Chondrocyte (in vitro differentiated cells): ENCODE measurements around the gene OGG1. TPM values are rescaled to one million over a fixed set of nuclear protein-coding genes. Genes with fewer than 3 reads are reported as not detected.

Source experiments
- DNase-seq: peaks from one replicate; pipeline ENCODE4 v3.0.0; 2021; ENCODE audit warnings: mixed read lengths, low spot score
- H3K27ac Mint-ChIP-seq: one replicate; pipeline ENCODE4 v1.8.0; 2021; ENCODE audit warnings: mild to moderate bottlenecking, moderate library complexity, mixed read lengths; ENCODE audit not compliant: unreplicated experiment
- H3K27me3 Mint-ChIP-seq: 2 replicates; pipeline ENCODE4 v1.8.0; 2021; ENCODE audit warnings: low read depth, mixed read lengths
- H3K36me3 Mint-ChIP-seq: 2 replicates; pipeline ENCODE4 v1.8.0; 2021; ENCODE audit warnings: low read depth, mixed read lengths
- H3K4me1 Mint-ChIP-seq: 2 replicates; pipeline ENCODE4 v1.8.0; 2021; ENCODE audit warnings: low read depth, mild to moderate bottlenecking, mixed read lengths
- H3K4me3 Mint-ChIP-seq: one replicate; pipeline ENCODE4 v1.8.0; 2021; ENCODE audit warnings: mild to moderate bottlenecking, moderate library complexity, mixed read lengths; ENCODE audit not compliant: unreplicated experiment
- H3K9me3 Mint-ChIP-seq: 2 replicates; pipeline ENCODE4 v1.8.0; 2021; ENCODE audit warnings: low read depth, mixed read lengths
- total RNA-seq: library from RNA; stranded (reverse); gene quantifications from 3 replicates; pipeline ENCODE4 v1.2.1, GENCODE V29; 2021
- TF ChIP-seq, protein P1 (sequence below): fragments of 200-600 bp; sonication (generic); IDR thresholded peaks from 2 replicates; pipeline ENCODE4 v1.5.0; 2021; ENCODE audit warnings: antibody characterized with exemption, mild to moderate bottlenecking, moderate library complexity

OGG1 gene
- total RNA-seq, 1 donor from 2014 or later, result 23.8 TPM

DNA sequence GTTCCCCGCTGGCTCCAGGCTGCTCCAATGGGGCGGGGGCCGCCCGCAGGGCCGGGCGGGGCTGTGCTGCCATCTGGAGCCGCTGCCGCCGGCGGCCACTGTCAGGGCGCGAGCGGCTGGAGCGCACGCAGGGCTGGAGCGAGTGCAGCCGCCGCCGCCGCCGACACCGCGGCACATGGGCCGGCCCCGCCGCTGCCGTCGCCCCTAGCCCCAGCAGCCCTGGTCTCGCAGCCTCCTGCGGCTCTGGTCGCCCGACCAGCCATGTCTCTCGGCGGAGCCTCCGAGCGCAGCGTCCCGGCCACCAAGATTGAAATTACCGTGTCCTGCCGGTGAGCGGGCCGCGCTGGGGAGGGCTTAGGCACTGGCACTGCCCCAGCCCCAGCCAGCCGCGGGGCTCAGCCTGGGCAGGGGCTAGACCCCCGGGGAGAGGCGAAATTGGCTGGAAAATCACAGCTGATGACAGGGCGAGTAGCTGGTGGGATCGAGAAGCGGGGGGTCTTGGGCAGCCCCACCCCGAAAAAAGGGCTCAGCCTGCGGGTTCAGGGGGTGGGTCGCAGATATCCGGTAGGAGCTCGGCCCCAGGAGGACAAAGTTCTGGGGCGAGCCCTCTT is 45.9 kb upstream of the OGG1 start, which contains the start of gene CPNE9:
Gene CPNE9 (plus strand): TSS at position 98 of the 611 bp plus-strand sequence. CDS start 164 bp downstream, at position 262.
- H3K27ac Mint-ChIP-seq, result no peak within 1 kb of the TSS
- peaks cover 19% of the 10 kb centered on the region for H3K27me3 Mint-ChIP-seq
- H3K4me1 Mint-ChIP-seq, result peaks cover 11% of the 10 kb centered on the region
- no peak for DNase-seq
- H3K4me3 Mint-ChIP-seq, result peak within 1 kb of the TSS; percentile 70
- H3K9me3 Mint-ChIP-seq, result no peaks in the 10 kb centered on the region
- H3K36me3 Mint-ChIP-seq, result peaks cover 6% of the 10 kb centered on the region
- TF ChIP-seq, protein P1, sequence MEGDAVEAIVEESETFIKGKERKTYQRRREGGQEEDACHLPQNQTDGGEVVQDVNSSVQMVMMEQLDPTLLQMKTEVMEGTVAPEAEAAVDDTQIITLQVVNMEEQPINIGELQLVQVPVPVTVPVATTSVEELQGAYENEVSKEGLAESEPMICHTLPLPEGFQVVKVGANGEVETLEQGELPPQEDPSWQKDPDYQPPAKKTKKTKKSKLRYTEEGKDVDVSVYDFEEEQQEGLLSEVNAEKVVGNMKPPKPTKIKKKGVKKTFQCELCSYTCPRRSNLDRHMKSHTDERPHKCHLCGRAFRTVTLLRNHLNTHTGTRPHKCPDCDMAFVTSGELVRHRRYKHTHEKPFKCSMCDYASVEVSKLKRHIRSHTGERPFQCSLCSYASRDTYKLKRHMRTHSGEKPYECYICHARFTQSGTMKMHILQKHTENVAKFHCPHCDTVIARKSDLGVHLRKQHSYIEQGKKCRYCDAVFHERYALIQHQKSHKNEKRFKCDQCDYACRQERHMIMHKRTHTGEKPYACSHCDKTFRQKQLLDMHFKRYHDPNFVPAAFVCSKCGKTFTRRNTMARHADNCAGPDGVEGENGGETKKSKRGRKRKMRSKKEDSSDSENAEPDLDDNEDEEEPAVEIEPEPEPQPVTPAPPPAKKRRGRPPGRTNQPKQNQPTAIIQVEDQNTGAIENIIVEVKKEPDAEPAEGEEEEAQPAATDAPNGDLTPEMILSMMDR, result no peak

DNA sequence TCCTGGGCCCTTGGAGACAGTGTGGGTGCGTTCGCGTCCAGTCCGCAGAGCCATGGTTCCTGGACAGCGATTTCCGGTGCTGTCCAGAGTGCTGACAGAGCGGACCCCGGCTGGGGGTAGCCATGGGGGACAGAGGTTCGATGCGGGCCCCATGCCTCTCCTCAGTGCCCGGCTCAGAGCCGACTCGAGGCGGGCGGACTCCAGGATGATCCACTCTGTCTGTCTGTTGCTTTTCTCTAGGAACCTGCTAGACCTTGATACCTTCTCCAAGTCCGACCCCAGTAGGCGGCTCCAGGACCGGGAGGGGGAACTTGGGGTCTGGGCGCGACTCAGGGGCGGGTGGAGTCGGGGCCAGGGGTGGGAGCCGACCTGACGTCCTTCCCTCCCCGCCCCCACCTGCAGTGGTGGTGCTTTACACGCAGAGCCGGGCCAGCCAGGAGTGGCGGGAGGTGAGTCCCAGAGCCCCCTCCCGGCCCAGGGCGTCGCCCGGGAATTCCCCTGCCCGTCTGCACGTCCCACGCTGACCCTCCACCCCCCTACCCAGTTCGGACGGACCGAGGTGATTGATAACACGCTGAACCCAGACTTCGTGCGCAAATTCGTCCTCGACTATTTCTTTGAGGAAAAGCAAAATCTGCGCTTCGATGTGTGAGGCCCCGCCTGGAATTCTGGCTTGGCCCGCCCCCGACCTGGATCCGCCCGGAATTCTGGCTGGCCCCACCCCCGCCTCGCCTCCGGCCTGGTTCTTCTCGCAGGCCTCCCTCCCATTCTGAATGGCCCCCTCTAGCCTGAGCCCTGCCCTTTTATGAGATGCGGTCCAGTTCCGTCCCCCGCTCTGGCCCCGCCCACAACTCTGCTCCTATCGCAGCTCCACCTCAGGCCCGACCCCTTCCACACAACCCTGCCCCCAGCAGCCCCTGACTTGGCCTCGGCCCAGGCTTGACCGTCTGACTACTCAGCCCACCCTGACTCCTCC is 45.1 kb upstream of the OGG1 start:
- Mint-ChIP-seq H3K27me3 (peaks cover 19% of the 10 kb centered on the region), H3K9me3 (no peaks in the 10 kb centered on the region), H3K4me3 (peak overlapping the region; percentile 70), H3K27ac (no peak overlapping the region), H3K36me3 (peaks cover 6% of the 10 kb centered on the region), H3K4me1 (peaks cover 11% of the 10 kb centered on the region)
- TF ChIP-seq, protein P1, result no peak
- DNase-seq, result no peak

DNA sequence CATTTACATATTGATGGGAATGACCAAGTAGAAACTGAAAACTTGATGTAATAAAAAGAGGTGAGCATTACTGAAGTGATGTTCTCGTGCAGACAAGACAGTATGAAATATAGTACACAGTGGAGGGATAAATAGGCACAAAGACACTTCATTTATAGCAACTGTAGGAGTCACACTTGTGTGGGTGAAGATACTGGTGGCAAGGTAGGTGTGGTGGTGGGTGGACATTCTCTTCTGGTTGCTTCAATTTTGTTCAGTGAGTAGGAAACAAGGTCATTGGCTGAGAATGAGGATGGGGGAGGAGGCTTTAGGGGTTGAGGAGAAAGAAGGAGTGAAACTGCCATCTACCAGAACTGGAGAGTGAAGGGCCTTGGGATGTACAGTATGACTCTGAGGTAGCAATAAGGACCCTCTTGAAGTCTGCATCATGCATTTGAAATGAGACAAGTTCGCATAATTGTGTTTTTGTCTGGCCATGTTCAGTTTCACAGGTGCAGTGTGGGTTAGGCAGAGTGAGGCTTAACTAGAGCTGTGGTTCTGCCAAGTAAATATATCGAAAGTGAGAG is 39.5 kb upstream of the OGG1 start:
- TF ChIP-seq, protein P1, result no peak
- Mint-ChIP-seq H3K9me3 (no peaks in the 10 kb centered on the region), H3K27ac (no peak overlapping the region), H3K4me3 (no peak overlapping the region), H3K36me3 (no peaks in the 10 kb centered on the region), H3K27me3 (peaks cover 37% of the 10 kb centered on the region), H3K4me1 (peaks cover 1% of the 10 kb centered on the region)
- no peak for DNase-seq

DNA sequence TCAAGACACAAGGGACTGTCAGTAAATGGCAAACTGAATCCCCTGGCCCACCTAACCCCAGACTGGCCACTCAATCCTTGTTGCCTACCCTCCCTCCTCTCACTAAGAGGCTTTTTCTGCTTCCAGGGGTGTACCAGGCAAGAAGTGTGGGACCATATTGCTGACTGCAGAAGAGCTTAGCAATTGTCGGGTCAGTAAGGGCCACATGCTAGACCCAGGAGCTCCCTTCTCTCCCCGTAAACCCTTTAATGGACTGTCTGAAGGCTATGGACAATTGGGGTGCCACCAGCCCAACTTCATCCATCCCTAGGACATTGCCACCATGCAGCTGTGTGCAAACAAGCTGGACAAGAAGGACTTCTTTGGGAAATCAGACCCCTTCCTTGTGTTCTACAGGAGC is 37.3 kb upstream of the OGG1 start:
- Mint-ChIP-seq H3K4me3 (no peak overlapping the region), H3K36me3 (no peaks in the 10 kb centered on the region), H3K27me3 (peaks cover 32% of the 10 kb centered on the region), H3K4me1 (peaks cover 5% of the 10 kb centered on the region), H3K9me3 (no peaks in the 10 kb centered on the region), H3K27ac (no peak overlapping the region)
- TF ChIP-seq, protein P1, result no peak
- no peak for DNase-seq

DNA sequence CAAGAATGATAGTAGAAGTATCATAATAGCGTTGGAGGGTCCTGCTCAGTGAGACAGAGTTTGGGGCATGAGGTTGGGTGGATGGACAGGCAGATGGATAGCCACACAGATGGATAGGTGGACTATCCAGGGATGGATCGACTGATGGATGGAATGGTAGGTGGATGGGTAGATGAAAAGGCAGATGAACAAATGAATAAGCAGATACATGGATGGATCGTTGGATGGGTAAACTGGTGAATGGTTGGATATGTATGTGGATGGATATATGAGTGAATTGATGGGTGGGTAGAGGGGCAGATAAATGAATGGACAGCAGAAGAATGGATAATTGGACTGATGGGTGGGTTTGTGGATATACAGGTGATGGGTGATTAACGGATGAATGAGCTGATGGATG is 36.6 kb upstream of the OGG1 start:
- H3K27ac Mint-ChIP-seq, result no peak overlapping the region
- H3K27me3 Mint-ChIP-seq, result peaks cover 37% of the 10 kb centered on the region
- H3K9me3 Mint-ChIP-seq, result no peaks in the 10 kb centered on the region
- no peak overlapping the region for H3K4me3 Mint-ChIP-seq
- peaks cover 5% of the 10 kb centered on the region for H3K4me1 Mint-ChIP-seq
- TF ChIP-seq, protein P1, result no peak
- no peak for DNase-seq
- no peaks in the 10 kb centered on the region for H3K36me3 Mint-ChIP-seq
